Stimulated activated effector memory CD8-positive, alpha-beta T cell treated with anti-CD3 and anti-CD28 coated beads, Interleukin-12 subunit alpha, Interleukin-12 subunit beta, amount 100 ng/mL, for 72 hours (primary cell): Measurements from ENCODE around the gene BST1.
A peak's percentile ranks its signal among the peaks of the same experiment; 100 is the strongest.
"Not testable (repeated sequence)": the region's sequence is repeated elsewhere in the genome, so short reads cannot be mapped to it uniquely, and the experiment has no call there.

ENCODE experiments used
- ATAC-seq: fragments of 150-1000 bp; cut with Tn5 transposase; 2 replicates; pipeline ENCODE4 v1.10.0; 2021
- DNase-seq, 2 donors: peaks; one replicate each; pipeline ENCODE4 v3.0.0; 2021 to 2022; ENCODE audit warnings: low spot score in 2 of 2
- H3K27ac Mint-ChIP-seq: one replicate; pipeline ENCODE4 v1.8.0; 2022; ENCODE audit warnings: mild to moderate bottlenecking, mixed read lengths
- H3K36me3 Mint-ChIP-seq: one replicate; pipeline ENCODE4 v1.8.0; 2022; ENCODE audit warnings: mild to moderate bottlenecking, mixed read lengths
- H3K4me1 Mint-ChIP-seq: one replicate; pipeline ENCODE4 v1.8.0; 2022; ENCODE audit warnings: mixed read lengths
- H3K4me3 Mint-ChIP-seq: one replicate; pipeline ENCODE4 v1.8.0; 2022; ENCODE audit warnings: mild to moderate bottlenecking, mixed read lengths
- H3K9me3 Mint-ChIP-seq: one replicate; pipeline ENCODE4 v1.8.0; 2022; ENCODE audit warnings: mixed read lengths

Gene BST1

DNA sequence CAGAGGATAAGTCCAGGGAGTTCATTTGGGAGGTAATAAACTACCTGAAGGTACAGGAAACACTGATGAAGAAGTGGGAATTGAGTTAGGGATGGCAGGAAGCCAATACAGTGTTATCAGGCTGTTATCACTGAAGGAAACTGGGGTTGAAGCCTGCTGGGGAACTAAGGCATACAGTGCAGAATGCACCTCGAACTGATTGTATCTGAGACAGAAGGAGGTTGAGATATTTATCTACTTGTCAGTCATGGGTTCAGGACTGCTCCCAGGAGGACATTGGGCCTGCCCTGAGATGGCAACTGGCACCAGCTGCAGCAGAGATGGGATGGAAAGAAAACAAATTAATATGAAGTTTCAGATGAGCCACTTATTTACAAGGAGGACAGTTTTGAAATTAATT, 39.8 kb downstream of the BST1 start:
- no peaks in the 10 kb centered on the region for H3K36me3 Mint-ChIP-seq
- H3K27ac Mint-ChIP-seq, result no peak overlapping the region
- H3K9me3 Mint-ChIP-seq, result peaks cover 11% of the 10 kb centered on the region

DNA sequence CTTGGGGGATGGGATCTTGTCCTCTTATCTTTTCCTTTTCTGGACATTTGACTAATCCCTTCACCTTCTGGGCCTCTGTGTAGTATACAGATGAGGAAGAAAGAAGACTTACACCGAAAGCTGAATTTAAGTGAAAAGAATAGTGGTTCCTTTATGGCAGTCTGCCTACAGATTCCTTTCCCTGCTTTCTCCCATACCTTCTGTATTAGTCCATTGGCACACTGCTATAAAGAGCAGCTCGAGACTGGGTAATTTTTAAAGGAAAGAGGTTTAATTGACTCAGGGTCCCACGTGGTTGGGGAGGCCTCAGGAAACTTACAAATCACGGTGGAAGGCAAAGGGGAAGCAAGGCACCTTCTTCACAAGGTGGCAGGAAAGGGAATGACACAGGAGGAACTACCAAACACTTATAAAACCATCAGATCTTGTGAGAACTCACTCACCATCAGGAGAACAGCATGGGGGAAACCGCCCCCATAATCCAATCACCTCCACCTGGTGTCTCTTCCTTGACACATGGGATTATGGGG, 41.2 kb downstream of the BST1 start:
- Mint-ChIP-seq H3K9me3 (peaks cover 11% of the 10 kb centered on the region), H3K4me3 (no peak overlapping the region), H3K36me3 (no peaks in the 10 kb centered on the region), H3K4me1 (peaks cover 14% of the 10 kb centered on the region), H3K27ac (no peak overlapping the region)
- ATAC-seq, result no peak
- DNase-seq, result no peak

More for the DNA sequence above, 39.8 kb downstream of the BST1 start:
- H3K4me1 Mint-ChIP-seq, result peaks cover 19% of the 10 kb centered on the region
- no peak for DNase-seq
- no peak for ATAC-seq
- no peak overlapping the region for H3K4me3 Mint-ChIP-seq

DNA sequence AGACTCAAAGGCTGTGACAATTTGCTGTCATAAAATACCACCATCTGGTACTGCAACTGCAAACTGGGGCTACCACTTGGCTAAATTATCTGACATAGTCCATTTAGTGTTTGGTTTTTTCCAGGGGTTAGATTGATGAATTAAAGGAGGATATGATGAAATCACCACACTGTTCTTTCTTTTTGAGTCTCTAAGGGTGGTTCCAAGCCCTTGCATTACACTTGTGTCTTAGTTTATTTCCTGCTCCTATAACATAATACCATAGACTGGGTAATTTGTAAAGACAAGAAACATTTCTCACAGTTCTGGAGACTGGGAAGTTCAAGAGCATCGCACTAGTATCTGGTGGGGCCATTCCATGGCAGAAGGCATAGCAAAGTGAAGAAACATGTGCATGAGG, 43.2 kb downstream of the BST1 start:
- no peaks in the 10 kb centered on the region for H3K36me3 Mint-ChIP-seq
- ATAC-seq, result peak; percentile 59

GRCh38 chr4:15749001-15749400, 46.1 kb downstream of the BST1 start:
- Mint-ChIP-seq H3K27ac (no peak overlapping the region), H3K4me1 (peaks cover 14% of the 10 kb centered on the region), H3K9me3 (peaks cover 4% of the 10 kb centered on the region), H3K4me3 (no peak overlapping the region), H3K36me3 (no peaks in the 10 kb centered on the region)
- no peak for ATAC-seq
- DNase-seq, result no peak

More for the DNA sequence above, 43.2 kb downstream of the BST1 start:
- Mint-ChIP-seq H3K4me3 (no peak overlapping the region), H3K4me1 (peaks cover 6% of the 10 kb centered on the region), H3K27ac (no peak overlapping the region), H3K9me3 (peaks cover 9% of the 10 kb centered on the region)
- no peak for DNase-seq

DNA sequence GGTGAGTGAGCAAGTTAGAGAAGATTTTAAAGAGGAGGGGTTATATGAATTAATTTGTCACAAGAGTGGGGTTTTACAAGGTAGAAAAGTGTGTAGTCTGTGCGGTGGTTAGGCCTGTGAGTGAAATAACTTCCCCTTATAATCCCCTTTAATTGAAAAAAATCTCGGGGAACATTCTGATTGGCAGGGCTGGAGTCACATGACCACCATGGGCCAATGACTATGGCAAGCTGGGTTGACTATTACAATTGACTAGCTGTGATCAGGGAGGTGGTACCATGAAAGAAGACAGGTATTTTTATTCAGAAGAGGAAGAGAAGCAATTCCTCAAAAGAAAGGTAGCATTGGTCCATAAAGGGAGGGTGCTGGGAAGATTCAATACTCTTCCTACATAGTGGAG, 48.3 kb downstream of the BST1 start:
- Mint-ChIP-seq H3K4me3 (no peak overlapping the region), H3K36me3 (peaks cover 11% of the 10 kb centered on the region), H3K4me1 (peaks cover 33% of the 10 kb centered on the region), H3K9me3 (peaks cover 4% of the 10 kb centered on the region), H3K27ac (no peak overlapping the region)
- ATAC-seq, result no peak
- no peak for DNase-seq

GRCh38 chr4:15753081-15753480, 50.2 kb downstream of the BST1 start:
- no peak overlapping the region for H3K27ac Mint-ChIP-seq
- ATAC-seq, result no peak
- no peak for DNase-seq
- peaks cover 41% of the 10 kb centered on the region for H3K4me1 Mint-ChIP-seq
- peaks cover 15% of the 10 kb centered on the region for H3K36me3 Mint-ChIP-seq
- no peak overlapping the region for H3K4me3 Mint-ChIP-seq
- H3K9me3 Mint-ChIP-seq, result peaks cover 4% of the 10 kb centered on the region

DNA sequence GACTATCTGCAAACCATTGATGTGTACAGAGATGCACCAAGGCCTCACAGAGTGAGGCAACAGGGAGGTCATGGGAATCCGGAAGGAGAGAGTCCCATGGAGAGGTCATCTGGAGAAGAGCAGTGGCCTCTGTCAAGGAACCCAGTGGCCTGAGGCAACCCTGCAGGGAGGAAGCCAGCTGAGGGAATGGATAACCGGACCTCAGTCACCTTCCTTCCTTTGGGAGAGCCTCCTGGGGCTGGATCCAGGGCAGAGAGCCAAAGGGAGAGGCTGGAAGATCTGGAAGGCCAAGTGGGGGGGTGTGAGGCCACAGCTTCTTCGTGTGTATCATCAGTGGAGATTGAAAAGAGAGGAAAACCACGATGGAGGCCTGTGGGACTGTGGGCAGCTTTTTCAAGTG, 50.9 kb downstream of the BST1 start:
- no peak overlapping the region for H3K27ac Mint-ChIP-seq
- DNase-seq (no peak), ATAC-seq (no peak)
- H3K9me3 Mint-ChIP-seq, result peaks cover 4% of the 10 kb centered on the region
- H3K4me3 Mint-ChIP-seq, result peak overlapping the region; percentile 8
- peaks cover 15% of the 10 kb centered on the region for H3K36me3 Mint-ChIP-seq
- H3K4me1 Mint-ChIP-seq, result peaks cover 41% of the 10 kb centered on the region

- DNase-seq (no peak), ATAC-seq (peak; percentile 66)
- Mint-ChIP-seq H3K36me3 (peaks cover 15% of the 10 kb centered on the region), H3K4me1 (peaks cover 41% of the 10 kb centered on the region), H3K27ac (no peak overlapping the region), H3K4me3 (peak overlapping the region; percentile 57), H3K9me3 (peaks cover 4% of the 10 kb centered on the region)
Measured at GRCh38 chr4:15754323-15754722, 51.5 kb downstream of the BST1 start.

- Mint-ChIP-seq H3K4me1 (peaks cover 41% of the 10 kb centered on the region), H3K27ac (peak overlapping the region; percentile 48), H3K36me3 (peaks cover 15% of the 10 kb centered on the region), H3K4me3 (peak overlapping the region; percentile 57), H3K9me3 (peaks cover 4% of the 10 kb centered on the region)
- ATAC-seq (peak; percentile 70), DNase-seq (peak in 1 of 2 donors; percentile 70)
Measured at GRCh38 chr4:15755321-15756155, 52.7 kb downstream of the BST1 start.

- Mint-ChIP-seq H3K27ac (peak overlapping the region; percentile 48), H3K4me1 (peaks cover 41% of the 10 kb centered on the region), H3K9me3 (no peaks in the 10 kb centered on the region), H3K36me3 (peaks cover 15% of the 10 kb centered on the region), H3K4me3 (peak overlapping the region; percentile 57)
- ATAC-seq, result peak; percentile 91
- DNase-seq, result peak; percentile 49 to 84
Measured at GRCh38 chr4:15756361-15756861, 53.5 kb downstream of the BST1 start.

- Mint-ChIP-seq H3K4me3 (peak overlapping the region; percentile 57), H3K27ac (no peak overlapping the region), H3K36me3 (peaks cover 15% of the 10 kb centered on the region), H3K4me1 (peaks cover 41% of the 10 kb centered on the region), H3K9me3 (no peaks in the 10 kb centered on the region)
- DNase-seq (no peak), ATAC-seq (no peak)
Measured at GRCh38 chr4:15757054-15757453, 54.2 kb downstream of the BST1 start.

GRCh38 chr4:15758294-15758693, 55.4 kb downstream of the BST1 start:
- H3K9me3 Mint-ChIP-seq, result no peaks in the 10 kb centered on the region
- DNase-seq (no peak), ATAC-seq (no peak)
- H3K27ac Mint-ChIP-seq, result no peak overlapping the region
- H3K36me3 Mint-ChIP-seq, result peaks cover 15% of the 10 kb centered on the region
- H3K4me1 Mint-ChIP-seq, result peaks cover 40% of the 10 kb centered on the region
- no peak overlapping the region for H3K4me3 Mint-ChIP-seq

DNA sequence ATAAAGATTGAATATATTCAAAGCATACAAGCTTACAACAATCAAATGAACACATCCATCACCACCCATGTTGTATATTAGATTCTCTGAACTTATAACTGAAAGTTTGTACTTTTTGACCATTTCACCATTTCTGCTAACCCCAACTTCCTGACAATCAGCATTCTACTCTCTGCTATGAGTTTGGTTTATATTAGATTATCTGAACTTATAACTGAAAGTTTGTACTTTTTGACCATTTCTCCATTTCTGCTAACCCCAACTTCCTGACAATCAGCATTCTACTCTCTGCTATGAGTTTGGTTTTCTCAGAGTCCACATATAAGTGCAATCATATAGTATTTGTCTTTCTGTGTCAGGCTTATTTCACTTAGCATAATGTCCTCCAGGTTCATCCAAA, 59.6 kb downstream of the BST1 start:
- not testable (repeated sequence) for H3K36me3 Mint-ChIP-seq, H3K27ac Mint-ChIP-seq, DNase-seq, H3K9me3 Mint-ChIP-seq, ATAC-seq, H3K4me3 Mint-ChIP-seq
- H3K4me1 Mint-ChIP-seq, result peaks cover 22% of the 10 kb centered on the region

GRCh38 chr4:15765391-15765790, 62.5 kb downstream of the BST1 start:
- H3K36me3 Mint-ChIP-seq, result no peaks in the 10 kb centered on the region
- H3K9me3 Mint-ChIP-seq, result peaks cover 3% of the 10 kb centered on the region
- H3K27ac Mint-ChIP-seq, result no peak overlapping the region
- peaks cover 29% of the 10 kb centered on the region for H3K4me1 Mint-ChIP-seq
- ATAC-seq (no peak), DNase-seq (peak in 1 of 2 donors; percentile 43)
- H3K4me3 Mint-ChIP-seq, result no peak overlapping the region

DNA sequence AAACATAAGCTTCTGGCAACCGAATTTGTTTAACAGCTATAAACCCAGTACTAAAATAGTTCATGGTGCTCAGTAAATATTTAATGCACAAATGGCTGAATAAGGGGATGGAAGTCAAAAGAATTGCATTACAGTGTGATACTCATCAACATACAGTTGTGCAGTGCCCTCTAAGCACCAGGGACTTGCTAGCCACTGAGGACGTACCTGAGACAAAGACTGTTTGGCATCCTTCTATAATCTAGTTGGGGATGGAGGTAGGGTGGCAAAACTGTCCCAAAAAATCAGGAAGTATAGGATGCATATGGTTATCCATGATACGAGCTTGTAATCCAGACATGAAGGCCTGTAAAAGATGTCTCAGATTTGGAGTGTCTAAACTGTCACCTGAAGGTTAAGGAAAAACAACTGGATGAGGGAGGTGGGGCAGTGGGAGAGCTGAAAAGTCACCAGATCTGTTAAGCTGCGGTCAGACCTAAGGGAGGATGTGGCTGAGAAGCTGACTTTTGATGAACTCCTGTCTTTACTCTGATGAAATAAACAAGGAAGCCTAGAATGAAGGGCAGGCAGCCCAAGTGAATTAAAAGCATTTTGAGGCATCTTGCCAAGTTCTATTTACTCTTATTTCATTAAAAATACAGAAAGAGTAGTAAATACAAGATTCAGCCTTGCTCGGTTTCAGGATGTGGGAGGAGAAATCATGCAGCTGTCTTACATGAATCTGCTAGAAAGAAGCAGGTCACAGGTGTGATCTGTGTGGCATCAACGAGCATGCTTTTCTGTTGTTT, 63.2 kb downstream of the BST1 start:
- Mint-ChIP-seq H3K27ac (no peak overlapping the region), H3K4me1 (peaks cover 36% of the 10 kb centered on the region), H3K36me3 (no peaks in the 10 kb centered on the region), H3K9me3 (peaks cover 3% of the 10 kb centered on the region), H3K4me3 (no peak overlapping the region)
- DNase-seq (peak in 1 of 2 donors; percentile 52), ATAC-seq (peak; percentile 87)
